ENCODE results near the gene VGLL4.
"Not testable (repeated sequence)": the region's sequence is repeated elsewhere in the genome, so short reads cannot be mapped to it uniquely, and the experiment has no call there.

The VGLL4 gene

GRCh38 chr3:11582191-11582968 is 61.3 kb downstream of the VGLL4 start:
- no peak for DNase-seq

DNA sequence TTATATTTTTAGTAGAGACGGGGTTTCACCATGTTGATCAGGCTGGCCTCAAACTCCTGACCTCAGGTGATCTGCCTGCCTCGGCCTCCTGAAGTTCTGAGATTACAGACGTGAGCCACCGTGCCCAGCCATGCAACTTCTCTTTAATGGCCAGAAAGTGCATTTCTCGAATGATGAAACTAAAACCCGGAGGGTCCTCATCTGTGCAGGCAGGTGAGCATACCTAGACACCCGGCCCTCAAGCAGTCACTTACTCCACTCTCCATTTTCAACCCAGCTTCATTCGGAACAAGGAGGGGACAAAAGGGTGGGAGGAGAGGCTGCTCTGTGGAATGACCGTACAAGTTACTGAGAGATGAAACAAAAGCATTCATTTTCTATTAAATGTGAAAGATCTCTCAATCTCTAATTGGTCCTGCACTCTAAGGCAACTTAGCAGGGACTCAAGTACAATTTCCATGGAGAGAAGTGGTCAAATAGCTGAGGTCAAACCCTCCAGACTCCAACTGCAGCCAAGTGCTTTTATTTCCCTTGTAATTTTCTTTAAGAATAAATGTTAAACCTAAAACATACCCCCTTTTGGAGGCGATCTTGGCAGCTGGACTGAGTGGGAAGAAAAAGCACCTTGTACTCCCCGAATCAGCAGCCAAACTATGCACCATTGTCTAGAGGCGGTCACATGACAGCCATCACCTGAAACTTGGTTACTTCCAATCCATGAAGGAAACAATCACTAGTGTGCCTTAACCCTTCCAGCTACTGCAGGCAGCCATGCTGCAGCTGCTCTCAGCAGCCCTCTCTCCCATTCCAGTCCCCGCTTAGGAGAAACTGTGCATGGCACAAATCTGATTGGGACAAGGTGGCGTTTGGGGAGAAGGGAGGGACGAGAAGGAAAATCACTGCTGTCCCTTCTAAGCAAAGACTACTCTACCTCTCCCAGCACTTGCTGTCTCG is 62.2 kb downstream of the VGLL4 start:
- no peak for DNase-seq

GRCh38 chr3:11580645-11581044 is 63.1 kb downstream of the VGLL4 start:
- no peak for DNase-seq

- DNase-seq, result no peak
Observed at GRCh38 chr3:11578169-11578568, 65.5 kb downstream of the VGLL4 start.

GRCh38 chr3:11576453-11576852 is 67.3 kb downstream of the VGLL4 start:
- peak in 1 of 2 experiments; percentile 17 for DNase-seq

GRCh38 chr3:11575677-11576076 is 68.0 kb downstream of the VGLL4 start:
- no peak for DNase-seq

DNA sequence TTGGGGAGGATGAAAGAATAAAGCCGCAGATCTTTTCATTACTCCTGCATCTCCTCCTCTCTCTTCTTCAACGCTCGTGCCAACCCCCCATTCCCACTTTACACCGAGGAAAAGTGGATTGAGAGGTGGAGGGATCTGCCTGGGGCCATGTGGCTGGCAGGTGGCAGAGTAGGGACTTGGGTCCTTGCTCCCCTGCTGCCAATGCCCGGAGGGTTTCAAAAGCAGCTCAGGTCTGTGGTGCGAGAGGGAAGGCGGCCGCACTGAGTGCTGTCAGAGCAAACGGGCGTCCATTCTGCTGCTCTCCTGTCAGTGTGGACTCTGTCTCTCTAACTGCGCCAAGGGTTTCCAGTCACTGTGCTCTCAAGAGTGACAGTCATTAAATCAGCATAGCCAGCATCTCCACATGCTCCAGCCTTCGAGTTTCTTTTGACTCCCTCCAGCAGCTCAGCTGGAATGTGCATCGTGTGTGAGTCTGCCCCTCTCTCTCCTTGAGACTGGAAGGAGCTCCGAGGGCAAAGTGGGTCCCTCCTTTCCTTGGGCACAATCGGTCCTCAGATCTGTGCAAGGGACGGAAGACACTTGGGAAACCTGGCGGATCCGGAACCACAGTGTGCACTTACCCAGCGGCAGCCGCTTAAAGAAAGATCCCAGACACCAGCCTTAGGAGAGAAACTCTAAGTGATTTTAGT is 68.6 kb downstream of the VGLL4 start:
- DNase-seq, result no peak

GRCh38 chr3:11572660-11573059 is 71.1 kb downstream of the VGLL4 start:
- not testable (repeated sequence) for DNase-seq

DNA sequence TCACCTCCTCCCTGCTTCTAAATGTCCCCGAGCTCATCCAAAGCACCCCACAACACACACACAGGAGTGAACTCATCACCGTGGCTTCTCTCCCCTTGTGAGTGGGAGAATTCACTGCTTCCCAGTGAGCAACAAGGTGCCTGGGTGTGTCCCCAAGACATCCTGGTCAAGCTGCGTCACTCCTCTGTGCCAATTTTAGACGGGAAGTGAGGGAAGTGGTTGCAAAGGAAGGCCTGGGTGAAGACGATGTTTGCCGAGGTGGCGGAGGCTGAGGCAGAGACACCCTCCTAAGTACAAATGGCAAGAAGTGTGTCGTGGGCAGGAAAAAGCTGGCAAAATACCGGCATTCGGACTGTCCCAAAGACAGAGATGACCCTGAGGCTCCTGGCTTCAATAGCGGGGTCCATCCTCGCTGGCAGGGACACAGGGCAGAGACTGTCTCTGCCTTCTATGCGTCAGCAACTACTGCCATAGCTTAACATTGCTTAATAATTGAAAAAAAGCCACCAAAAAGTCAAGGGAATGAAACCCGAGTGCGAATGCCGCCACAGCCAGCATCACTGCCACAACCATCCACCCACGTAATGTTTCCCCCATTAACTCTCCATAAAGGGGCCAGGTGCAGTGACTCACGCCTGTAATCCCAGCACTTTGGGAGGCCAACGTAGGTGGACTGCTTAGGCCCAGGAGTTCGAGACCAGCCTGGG is 72.8 kb downstream of the VGLL4 start:
- no peak for DNase-seq

DNA sequence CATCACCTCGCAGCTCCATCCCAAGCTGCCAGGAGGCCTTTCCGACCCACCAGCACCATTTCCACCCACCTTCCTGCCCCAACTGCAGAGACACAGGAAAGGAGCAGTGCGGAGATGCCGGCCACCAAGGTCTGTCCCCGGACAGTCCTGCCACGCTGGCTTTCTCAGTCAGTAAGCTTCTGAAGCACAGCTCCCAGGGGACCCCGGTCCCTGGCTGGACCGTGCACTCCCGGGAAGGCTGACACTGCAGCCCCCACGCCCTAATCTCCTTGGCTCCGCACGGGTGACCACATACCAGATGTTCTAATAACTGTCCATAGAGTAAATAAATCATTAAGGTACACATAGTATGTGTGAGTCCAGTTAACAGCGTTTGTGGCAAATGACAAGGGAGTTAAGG is 73.5 kb downstream of the VGLL4 start:
- DNase-seq, result peak in 1 of 2 experiments; percentile 54

GRCh38 chr3:11569156-11569741 is 74.5 kb downstream of the VGLL4 start:
- DNase-seq, result no peak

DNA sequence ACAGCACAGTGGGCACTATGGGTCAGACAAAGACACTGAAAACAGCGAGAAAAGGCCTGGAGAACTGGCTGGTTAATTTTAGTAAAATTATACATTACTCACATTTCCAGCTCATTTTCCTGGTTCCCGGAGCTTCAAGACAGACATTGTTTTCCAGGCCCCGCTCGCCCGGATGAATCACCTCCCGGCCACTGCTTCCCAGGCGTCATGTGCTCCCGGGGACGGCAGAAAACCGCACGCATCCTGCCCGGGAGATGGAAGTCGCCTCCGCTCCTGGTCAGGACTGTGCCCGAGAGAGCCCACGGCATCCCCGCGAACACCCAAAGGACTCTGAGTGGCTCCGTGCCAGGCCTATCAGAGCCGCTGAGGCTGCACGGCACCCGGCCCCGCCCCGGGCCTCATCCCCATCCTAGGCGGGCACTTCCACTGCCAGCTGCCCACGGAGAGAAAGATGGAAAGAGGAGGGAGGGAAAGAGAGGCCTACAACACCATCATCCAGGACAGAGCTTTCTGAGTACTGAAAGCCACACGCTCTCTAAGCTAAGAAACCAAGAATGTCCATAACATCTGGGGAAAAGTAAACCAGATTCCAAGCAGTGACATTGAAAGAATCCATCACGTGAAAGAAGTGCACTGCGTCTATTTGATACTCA is 75.1 kb downstream of the VGLL4 start:
- no peak for DNase-seq

DNA sequence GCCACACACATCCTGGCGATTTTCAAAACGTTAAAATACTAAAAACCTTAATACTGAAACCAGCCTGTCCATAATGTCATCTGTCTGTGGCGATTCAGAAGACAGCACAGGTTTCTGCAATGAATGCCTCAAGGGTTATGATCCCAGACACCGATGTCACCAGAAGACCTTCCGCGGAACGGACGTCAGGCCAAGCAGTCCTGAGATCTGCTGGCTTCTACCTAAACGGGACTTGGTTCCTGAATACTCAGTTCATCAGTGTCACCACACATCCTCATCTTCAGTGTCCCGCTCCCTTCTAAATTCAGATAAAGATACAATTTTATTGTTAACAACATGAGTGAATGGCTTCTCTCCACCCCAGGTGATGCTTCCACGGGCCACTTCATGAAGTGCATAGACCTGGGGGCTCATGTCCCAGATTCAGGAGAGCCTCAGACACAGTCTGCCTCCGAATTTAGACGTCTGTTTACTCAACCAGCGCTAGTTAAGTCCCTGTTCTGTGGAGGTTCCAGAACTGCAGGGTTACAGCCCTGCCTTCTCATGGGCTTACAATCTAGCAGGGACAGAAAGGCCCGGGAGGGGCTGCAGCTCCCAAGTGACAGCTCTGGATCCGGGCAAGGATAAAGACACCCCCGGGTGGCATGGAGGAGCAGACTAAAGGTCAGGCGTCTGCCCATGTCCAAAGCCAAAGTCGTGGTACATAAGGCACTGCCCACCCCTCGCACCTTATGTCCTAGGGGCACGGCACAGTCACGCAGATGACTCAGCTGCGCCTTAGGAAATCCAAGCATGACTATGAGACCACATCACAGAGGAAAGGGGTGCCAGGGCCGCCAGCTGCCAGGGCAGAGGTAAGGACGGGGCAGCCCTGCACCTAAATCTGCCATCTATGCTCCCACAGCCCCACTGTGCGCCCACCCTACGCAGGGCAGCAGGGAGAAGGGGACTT is 75.9 kb downstream of the VGLL4 start:
- no peak for DNase-seq

- DNase-seq, result no peak
Observed at GRCh38 chr3:11566916-11567315, 76.8 kb downstream of the VGLL4 start.

- DNase-seq, result no peak
Observed at GRCh38 chr3:11566478-11566877, 77.2 kb downstream of the VGLL4 start.

DNA sequence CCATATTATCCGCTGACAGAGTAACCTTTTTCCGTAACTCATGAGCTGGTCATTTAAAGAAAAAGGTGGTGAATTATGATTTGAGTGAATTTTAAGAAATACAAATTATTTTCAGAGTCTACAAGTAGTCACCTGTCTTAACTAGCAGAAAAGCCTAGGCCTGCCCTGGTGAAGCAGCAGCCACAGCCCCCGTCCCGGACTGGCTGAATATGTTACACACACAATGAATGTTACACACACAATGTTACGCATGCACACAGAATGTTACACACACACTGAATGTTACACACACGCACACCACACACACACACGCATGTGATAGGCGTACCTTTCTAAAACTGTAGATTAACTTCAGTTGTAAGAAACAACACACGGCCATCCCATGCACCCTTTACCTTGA is 77.8 kb downstream of the VGLL4 start:
- DNase-seq, result no peak

DNA sequence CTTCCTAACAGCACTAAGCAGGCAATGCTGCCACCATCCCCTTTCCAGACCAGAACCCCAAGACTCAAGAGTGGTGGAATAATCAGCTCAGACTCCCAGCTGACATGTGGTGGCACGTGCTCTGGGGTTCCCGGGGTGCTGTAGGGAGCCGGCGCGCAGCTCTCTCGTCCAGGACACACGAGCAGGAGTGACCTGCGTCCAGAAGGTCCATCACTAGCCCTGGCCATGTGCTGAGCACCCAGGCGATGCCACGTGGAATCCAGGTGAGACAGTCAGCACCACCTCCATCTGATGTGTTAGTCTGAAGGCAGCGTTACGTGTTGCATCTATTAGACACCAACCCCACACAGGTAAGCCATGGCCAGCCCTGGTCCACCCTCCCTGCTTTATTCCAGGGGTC is 78.2 kb downstream of the VGLL4 start:
- DNase-seq, result no peak

DNA sequence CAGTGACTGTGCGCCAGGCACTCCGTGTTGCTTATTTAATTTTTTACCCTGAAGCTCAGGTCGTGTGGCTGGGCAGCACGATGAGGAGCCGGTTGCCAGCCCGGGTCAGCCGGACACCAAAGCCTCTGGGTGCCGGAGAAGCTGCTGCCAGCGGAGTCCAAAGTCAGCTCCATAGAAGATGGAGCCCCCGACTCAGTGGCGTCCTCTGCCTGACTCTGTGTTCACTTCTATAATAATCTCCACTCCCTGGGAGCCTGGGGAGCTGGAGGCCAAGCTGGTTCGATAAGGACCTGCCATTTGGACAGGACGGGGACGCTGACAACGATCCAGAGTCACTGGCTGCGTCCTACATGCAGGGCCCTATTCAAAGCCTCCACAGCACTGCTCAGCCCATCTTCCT is 78.6 kb downstream of the VGLL4 start:
- no peak for DNase-seq

DNA sequence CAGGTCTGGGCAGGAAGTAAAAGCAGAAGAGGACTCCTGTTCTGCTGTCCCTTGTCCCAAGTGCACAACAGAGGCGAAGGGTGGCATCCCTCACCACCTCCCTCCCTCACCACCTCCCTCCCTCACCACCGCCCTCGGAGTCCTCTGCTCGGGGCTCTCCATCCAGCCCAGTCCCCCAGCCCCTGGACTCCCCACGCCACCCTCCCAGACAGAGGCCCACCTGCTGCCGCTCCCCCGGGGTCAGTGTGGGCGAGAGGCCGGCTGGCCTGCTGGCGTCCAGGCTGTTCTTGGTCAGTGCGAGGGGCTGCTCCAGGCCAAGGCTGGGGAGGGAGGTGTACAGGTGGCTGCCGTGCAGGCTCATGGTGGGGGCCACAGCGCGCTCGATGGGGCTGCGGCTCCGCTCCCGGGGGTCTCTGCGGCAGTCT is 79.1 kb downstream of the VGLL4 start:
- DNase-seq, result no peak

DNA sequence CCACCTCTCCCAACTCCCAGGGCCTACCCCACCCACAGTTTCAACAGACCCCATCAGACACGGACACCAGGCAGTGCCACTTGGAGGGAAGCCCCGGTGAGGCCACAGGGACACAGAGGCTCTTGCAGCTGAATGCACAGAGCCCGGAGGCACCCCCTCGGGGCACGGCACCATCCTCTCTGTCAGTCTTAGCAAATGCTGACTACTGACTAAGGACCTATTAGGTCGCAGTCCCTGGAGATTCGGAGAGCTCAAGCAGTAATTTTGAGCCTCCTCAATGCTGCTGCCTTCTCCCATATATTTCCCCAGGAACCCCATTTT is 79.9 kb downstream of the VGLL4 start:
- no peak for DNase-seq

Data from NCI-H524 (cell line).